DOHH2 (cell line): ENCODE results near the gene RCAN3.
"Not testable (repeated sequence)": the region's sequence is repeated elsewhere in the genome, so short reads cannot be mapped to it uniquely, and the experiment has no call there.

Source experiments
- H3F3A ChIP-seq: fragments of 200-600 bp; sonication (generic), shearing (Covaris generic); 2 replicates; pipeline ENCODE4 v1.6.0; 2016; ENCODE audit warnings: antibody characterized with exemption, mild to moderate bottlenecking; ENCODE audit not compliant: control insufficient read depth, insufficient read depth
- H3K27ac ChIP-seq: fragments of 200-600 bp; sonication (generic); 2 replicates; pipeline ENCODE4 v1.5.1; 2014; ENCODE audit warnings: low read depth, mild to moderate bottlenecking, low read length, moderate library complexity
- H3K27me3 ChIP-seq: fragments of 200-600 bp; sonication (generic); 2 replicates; pipeline ENCODE4 v1.6.1; 2014; ENCODE audit warnings: mild to moderate bottlenecking, low read length, mixed read lengths; ENCODE audit not compliant: control insufficient read depth
- H3K36me3 ChIP-seq: fragments of 200-600 bp; sonication (generic); 2 replicates; pipeline ENCODE4 v1.6.1; 2014; ENCODE audit warnings: mild to moderate bottlenecking, low read length, moderate library complexity, mixed read lengths; ENCODE audit not compliant: control insufficient read depth
- H3K4me1 ChIP-seq: fragments of 200-600 bp; sonication (generic); 2 replicates; pipeline ENCODE4 v1.6.1; 2014; ENCODE audit warnings: mild to moderate bottlenecking, low read length, mixed read lengths; ENCODE audit not compliant: control insufficient read depth
- H3K4me2 ChIP-seq: fragments of 200-600 bp; sonication (generic); 2 replicates; pipeline ENCODE4 v1.6.0; 2014; ENCODE audit warnings: mild to moderate bottlenecking, low read length, moderate library complexity
- H3K4me3 ChIP-seq: fragments of 200-600 bp; sonication (generic); 2 replicates; pipeline ENCODE4 v1.5.1; 2014; ENCODE audit warnings: mild to moderate bottlenecking, low read length, mixed read lengths
- H3K79me2 ChIP-seq: fragments of 200-600 bp; sonication (generic); 2 replicates; pipeline ENCODE4 v1.6.1; 2014; ENCODE audit warnings: mild to moderate bottlenecking, low read length, mixed read lengths; ENCODE audit not compliant: control insufficient read depth
- H3K9me2 ChIP-seq: fragments of 200-600 bp; sonication (generic); replicated peaks from 2 replicates; pipeline ENCODE4 v1.6.1; 2014; ENCODE audit warnings: mild to moderate bottlenecking, low read length, mixed read lengths; ENCODE audit not compliant: control insufficient read depth
- H3K9me3 ChIP-seq: fragments of 200-600 bp; sonication (generic); 2 replicates; pipeline ENCODE4 v1.6.1; 2014; ENCODE audit warnings: antibody characterized with exemption, low read length, mixed read lengths; ENCODE audit not compliant: control insufficient read depth, insufficient read depth
- H4K20me1 ChIP-seq: fragments of 200-600 bp; sonication (generic); 2 replicates; pipeline ENCODE4 v1.6.0; 2014; ENCODE audit warnings: low read depth, mild to moderate bottlenecking, antibody characterized with exemption, low read length, moderate library complexity; ENCODE audit not compliant: control insufficient read depth, insufficient read depth
- CTCF ChIP-seq: fragments of 200-600 bp; sonication (generic); IDR thresholded peaks from one replicate; pipeline ENCODE4 v1.5.1; 2014; ENCODE audit warnings: antibody characterized with exemption, mild to moderate bottlenecking, low read depth, low read length; ENCODE audit not compliant: poor library complexity, severe bottlenecking
- EZH2phosphoT487 ChIP-seq: fragments of 200-600 bp; sonication (generic); IDR thresholded peaks from 2 replicates; pipeline ENCODE4 v1.6.1; 2017; ENCODE audit warnings: borderline replicate concordance, mild to moderate bottlenecking, antibody characterized with exemption, low read length, moderate library complexity, mixed read lengths

Gene RCAN3

GRCh38 chr1:24525606-24526005 is 23.0 kb downstream of the RCAN3 start:
- no peaks in the 10 kb centered on the region for H4K20me1 ChIP-seq
- H3K4me2 ChIP-seq = peak overlapping the region; percentile 56
- no peaks in the 10 kb centered on the region for H3K9me3 ChIP-seq
- H3K4me1 ChIP-seq = peaks cover 61% of the 10 kb centered on the region
- H3F3A ChIP-seq = peaks cover 11% of the 10 kb centered on the region
- H3K27ac ChIP-seq = no peak overlapping the region
- TF ChIP-seq CTCF = no peak
- no peak for TF ChIP-seq EZH2phosphoT487
- no peaks in the 10 kb centered on the region; the same call in 1 of the 2 replicates for H3K79me2 ChIP-seq
- peak overlapping the region; percentile 45 for H3K4me3 ChIP-seq
- 0 out of 2 replicates have a peak, but pooled peaks cover 2% of the 10 kb centered on the region for H3K36me3 ChIP-seq
- no peaks in the 10 kb centered on the region for H3K27me3 ChIP-seq
- H3K9me2 ChIP-seq = no peaks in the 10 kb centered on the region

GRCh38 chr1:24526045-24526444 is 23.4 kb downstream of the RCAN3 start:
- Histone ChIP-seq H3K79me2 (no peaks in the 10 kb centered on the region; the same call in 1 of the 2 replicates), H3K4me2 (peak overlapping the region; percentile 56), H4K20me1 (no peaks in the 10 kb centered on the region), H3K9me3 (no peaks in the 10 kb centered on the region), H3F3A (peaks cover 12% of the 10 kb centered on the region), H3K4me3 (peak overlapping the region; percentile 45; the same call in 1 of the 2 replicates), H3K36me3 (0 out of 2 replicates have a peak, but pooled peaks cover under 1% of the 10 kb centered on the region), H3K4me1 (peaks cover 60% of the 10 kb centered on the region), H3K27ac (no peak overlapping the region), H3K9me2 (no peaks in the 10 kb centered on the region), H3K27me3 (no peaks in the 10 kb centered on the region)
- TF ChIP-seq EZH2phosphoT487 = no peak

GRCh38 chr1:24526940-24527542 is 24.4 kb downstream of the RCAN3 start:
- Histone ChIP-seq H3K36me3 (no peaks in the 10 kb centered on the region), H3K9me3 (no peaks in the 10 kb centered on the region), H3K27ac (no peak overlapping the region), H4K20me1 (no peaks in the 10 kb centered on the region), H3K9me2 (no peaks in the 10 kb centered on the region), H3F3A (peaks cover 21% of the 10 kb centered on the region), H3K4me1 (peaks cover 52% of the 10 kb centered on the region), H3K79me2 (no peaks in the 10 kb centered on the region; the same call in 1 of the 2 replicates), H3K4me2 (no peak overlapping the region), H3K4me3 (no peak overlapping the region), H3K27me3 (no peaks in the 10 kb centered on the region)
- TF ChIP-seq EZH2phosphoT487 (no peak), CTCF (peak; percentile 74)

GRCh38 chr1:24528744-24529143 is 26.1 kb downstream of the RCAN3 start:
- Histone ChIP-seq H3K27me3 (no peaks in the 10 kb centered on the region), H3F3A (peaks cover 26% of the 10 kb centered on the region), H3K36me3 (no peaks in the 10 kb centered on the region), H4K20me1 (no peaks in the 10 kb centered on the region), H3K9me3 (no peaks in the 10 kb centered on the region), H3K9me2 (no peaks in the 10 kb centered on the region), H3K79me2 (no peaks in the 10 kb centered on the region; the same call in 1 of the 2 replicates), H3K4me2 (peak overlapping the region; percentile 15), H3K4me1 (peaks cover 55% of the 10 kb centered on the region), H3K4me3 (no peak overlapping the region), H3K27ac (no peak overlapping the region)
- TF ChIP-seq EZH2phosphoT487 (no peak), CTCF (no peak)

- H3K36me3 ChIP-seq, H3K9me3 ChIP-seq, H4K20me1 ChIP-seq, H3K4me3 ChIP-seq, H3K4me2 ChIP-seq, H3K27ac ChIP-seq, H3K27me3 ChIP-seq, H3K9me2 ChIP-seq, H3K79me2 ChIP-seq: not testable (repeated sequence)
- H3F3A ChIP-seq = peaks cover 29% of the 10 kb centered on the region
- H3K4me1 ChIP-seq = peaks cover 60% of the 10 kb centered on the region
Observed at GRCh38 chr1:24529292-24529691, 26.7 kb downstream of the RCAN3 start.
